Measurements from ENCODE around the gene TMEM186.

DNA sequence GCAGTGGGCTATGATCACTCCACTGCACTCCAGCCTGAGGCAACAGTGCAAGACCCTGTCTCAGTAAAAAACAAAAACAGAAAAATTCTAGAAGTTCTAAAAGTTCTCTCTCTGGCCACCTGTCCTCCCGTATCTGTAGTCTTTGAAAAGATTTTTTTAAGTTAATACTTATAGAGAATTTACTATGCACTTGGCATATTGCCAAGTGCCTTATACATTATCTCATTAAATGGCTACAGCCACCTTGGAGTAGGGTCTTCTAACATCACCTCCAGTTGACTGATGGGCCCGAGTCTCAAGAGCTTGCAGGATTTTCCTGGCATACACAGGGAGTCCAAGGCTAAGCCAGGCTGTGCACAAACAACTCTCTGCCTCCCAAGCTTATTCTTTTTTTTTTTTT is 44.7 kb downstream of the TMEM186 start:
- TF ChIP-seq, protein P1, sequence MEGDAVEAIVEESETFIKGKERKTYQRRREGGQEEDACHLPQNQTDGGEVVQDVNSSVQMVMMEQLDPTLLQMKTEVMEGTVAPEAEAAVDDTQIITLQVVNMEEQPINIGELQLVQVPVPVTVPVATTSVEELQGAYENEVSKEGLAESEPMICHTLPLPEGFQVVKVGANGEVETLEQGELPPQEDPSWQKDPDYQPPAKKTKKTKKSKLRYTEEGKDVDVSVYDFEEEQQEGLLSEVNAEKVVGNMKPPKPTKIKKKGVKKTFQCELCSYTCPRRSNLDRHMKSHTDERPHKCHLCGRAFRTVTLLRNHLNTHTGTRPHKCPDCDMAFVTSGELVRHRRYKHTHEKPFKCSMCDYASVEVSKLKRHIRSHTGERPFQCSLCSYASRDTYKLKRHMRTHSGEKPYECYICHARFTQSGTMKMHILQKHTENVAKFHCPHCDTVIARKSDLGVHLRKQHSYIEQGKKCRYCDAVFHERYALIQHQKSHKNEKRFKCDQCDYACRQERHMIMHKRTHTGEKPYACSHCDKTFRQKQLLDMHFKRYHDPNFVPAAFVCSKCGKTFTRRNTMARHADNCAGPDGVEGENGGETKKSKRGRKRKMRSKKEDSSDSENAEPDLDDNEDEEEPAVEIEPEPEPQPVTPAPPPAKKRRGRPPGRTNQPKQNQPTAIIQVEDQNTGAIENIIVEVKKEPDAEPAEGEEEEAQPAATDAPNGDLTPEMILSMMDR (IDR thresholded peaks at IDR 0.05) = no peak
- TF ChIP-seq POLR2AphosphoS5 (IDR thresholded peaks at IDR 0.05) = no peak

Data from gastroesophageal sphincter (tissue), 3 donors.